GM18517 (cell line): ENCODE results near the gene USP7.

Source experiments
- ATAC-seq: cut with Tn5 transposase; IDR thresholded peaks from one replicate; pipeline ENCODE4 v1.9.1; 2021; ENCODE audit warnings: mild to moderate bottlenecking, moderate library complexity; ENCODE audit not compliant: unreplicated experiment

USP7 gene

GRCh38 chr16:8953064-8953463 lies 10.6 kb downstream of the USP7 start:
- no peak for ATAC-seq

GRCh38 chr16:8952281-8952751 lies 11.4 kb downstream of the USP7 start:
- no peak for ATAC-seq

DNA sequence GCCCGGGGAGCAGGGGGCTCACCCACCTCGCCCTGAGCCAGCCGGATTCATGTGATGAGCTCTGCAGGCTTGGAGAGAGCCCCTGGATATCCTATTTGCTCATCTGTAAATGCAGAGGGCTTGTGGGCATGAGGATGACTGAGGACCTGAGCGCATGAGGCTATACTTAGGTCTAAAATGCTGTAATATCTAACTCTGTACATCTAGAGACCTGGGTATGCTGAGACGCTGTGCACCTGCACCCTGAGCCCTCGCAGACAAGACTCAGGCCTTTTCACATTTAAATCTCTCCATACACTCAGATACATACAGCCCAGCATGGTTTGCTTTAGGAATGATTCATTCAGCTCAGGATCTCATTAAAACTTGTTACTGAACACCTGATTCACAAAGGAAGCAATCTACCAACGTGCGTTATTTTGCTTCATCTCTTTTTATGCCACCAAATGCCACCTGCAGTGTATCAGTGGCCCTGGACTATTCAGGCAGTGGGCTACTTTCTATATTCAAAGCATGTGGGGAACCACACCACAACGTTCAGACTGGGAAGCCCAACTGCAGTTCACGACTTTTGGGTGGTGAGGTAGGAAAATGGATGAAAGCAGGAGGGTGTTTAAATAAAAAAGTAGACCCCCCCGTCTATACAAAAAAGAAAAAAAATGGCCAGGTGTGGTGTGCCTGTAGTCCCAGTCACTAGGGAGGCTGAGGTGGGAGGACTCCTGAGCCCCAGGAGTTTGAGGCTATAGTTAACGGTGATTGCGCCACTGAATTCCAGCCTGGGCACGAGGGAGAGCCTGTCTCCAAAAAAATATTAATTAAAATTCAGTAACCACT lies 12.0 kb downstream of the USP7 start:
- ATAC-seq, result no peak

DNA sequence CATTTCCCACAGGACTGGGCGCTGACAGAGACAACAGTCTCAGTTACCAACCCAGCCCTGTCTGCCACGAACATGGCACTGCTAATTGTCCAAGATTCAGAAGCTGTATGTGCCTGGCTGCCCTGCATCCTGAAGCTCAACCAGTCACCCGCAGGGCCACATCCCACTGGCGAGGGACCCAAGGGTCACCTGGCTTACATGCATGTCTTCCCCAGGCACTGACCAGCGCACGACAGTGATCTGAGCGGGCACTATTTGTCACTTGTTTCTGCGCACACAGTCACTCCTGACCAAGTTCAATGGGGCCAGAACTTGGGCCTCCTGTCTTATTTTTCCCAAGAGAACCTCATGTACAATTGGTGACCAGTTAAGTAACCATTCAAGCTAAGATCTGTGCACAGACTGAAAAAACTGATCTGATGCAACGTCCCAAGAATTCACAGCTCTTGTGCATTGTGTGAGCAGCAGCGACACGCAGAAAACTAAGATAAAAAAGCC lies 13.1 kb downstream of the USP7 start:
- ATAC-seq, result no peak

GRCh38 chr16:8949536-8950418 lies 13.9 kb downstream of the USP7 start:
- ATAC-seq, result no peak

DNA sequence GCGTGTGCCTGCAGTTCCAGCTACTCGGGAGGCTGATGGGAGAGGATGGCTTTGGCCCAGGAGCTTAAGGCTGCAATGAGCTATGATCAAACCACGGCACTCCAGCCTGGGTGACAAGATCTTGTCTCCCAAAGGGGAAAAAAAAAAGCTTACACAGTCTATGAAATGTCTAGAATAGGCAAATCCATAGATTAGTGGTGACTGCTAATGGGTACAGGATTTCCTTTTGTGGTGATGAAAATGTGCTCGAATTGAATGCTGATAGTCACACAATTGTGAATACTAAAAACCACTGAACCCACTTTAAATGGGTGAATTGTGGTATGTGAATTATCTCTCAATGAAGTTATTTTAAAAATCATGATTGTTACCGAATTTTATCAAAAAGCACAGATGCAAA lies 14.9 kb downstream of the USP7 start:
- ATAC-seq, result no peak

DNA sequence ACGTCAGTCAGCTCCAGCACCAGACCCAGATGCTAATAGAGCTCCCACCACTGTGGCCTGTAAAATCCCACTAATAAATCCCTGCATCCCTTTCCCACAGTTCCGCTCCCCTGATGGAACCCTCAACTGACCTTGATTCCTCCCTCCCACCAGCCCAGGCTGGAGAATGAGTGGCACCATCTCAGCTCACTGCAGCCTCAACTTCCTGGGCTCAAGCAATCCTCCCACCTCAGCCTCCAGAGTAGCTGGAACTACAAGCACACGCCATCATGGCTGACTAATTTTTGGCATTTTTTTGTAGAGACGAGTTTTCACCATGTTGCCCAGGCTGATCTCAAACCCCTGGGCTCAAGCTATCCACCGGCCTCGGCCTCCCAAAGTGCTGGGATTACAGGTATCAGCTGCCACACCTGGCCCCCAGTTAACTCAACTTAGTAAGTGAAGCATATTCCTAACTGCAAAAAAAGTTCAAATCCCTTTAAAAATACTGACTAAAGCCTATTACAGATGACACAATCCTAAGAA lies 15.6 kb downstream of the USP7 start:
- no peak for ATAC-seq

- ATAC-seq, result no peak
Observed at GRCh38 chr16:8946544-8946943, 17.2 kb downstream of the USP7 start.

- no peak for ATAC-seq
Observed at GRCh38 chr16:8945626-8946296, 17.9 kb downstream of the USP7 start.

DNA sequence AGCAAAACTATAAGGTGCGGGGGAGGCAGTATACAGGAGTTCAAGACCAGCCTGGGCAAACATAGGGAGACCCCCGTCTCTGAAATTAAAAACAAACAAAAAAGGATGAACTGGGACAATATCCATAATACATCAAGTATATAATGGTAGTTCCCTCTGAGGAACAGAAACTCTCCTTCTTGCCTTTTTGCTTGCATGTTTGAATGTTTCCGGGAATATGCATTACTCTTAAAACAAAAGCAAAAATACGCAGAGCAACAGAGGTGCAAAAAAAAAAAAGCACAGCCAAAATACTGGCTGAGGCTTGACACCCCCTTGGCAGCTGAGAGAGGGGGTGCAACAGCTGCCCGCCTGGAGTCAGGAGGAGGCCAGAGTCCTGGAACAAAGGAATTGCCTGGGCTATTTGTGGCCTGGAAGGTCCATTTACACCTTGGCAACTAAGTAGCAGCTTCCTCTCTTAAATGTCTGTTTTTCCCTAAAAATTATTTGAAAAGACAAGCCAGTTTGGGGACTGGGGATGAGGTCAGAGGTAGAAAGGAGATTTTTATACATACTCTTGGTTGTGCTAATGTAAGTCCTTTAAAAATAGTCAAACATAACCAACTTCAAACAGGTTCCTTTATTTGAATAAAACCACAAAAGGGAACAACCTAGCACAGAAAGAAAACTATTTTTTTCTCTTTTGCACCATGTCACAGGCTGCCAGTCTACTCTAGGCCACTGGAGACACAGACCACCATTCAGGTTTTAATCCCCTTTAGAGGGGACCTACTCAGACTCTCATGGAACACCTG lies 19.5 kb downstream of the USP7 start:
- ATAC-seq, result peak; percentile 72

GRCh38 chr16:8943001-8943763 lies 20.5 kb downstream of the USP7 start:
- ATAC-seq, result no peak

DNA sequence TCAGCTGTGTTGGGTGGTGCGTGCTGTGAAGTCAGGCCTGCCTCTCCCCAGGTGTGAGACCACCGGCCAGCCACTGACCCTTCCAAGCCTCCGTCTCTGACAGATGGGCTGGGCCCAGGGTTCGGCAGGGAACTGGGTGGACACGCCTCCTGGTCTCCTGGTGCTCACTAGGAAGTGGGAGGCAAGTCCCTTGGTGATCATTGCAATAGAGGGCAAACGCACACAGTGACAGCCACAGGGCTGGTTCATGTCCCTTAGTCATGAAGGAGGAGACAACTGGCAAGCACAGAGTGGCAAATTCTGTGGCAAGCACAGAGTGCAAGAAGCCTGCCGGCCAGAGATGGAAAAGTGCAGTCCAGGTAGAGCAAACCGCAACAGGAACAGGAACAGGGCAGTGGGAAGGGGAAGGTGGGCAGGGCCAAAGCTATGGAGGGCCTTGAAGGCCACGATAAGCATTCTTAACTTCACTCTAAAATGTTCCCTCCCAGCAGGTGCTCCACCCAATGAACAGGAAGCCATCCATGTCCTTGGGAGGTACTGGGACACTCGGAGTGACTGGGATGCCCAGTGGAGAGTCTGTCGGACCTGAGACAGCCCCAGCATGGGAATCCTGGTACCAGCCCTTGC lies 21.9 kb downstream of the USP7 start:
- no peak for ATAC-seq

DNA sequence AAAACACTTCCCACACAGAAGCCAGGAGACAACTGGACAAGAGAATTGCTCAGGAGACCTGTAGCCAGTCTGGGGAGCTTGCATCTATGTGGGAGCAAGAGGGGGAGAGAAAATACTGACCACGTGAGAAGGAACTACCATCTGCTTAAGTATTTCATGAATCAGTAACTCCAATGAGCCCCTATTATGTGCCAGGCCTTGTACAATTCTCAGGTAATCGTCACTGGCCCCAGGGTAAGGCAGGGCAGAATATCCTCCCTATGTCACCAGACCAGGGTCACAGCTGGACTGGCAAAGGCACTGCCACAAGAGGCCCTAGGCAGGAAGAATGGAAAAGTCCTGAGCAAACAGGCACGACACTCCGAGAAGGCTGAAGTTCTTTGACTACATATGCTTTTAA lies 25.9 kb downstream of the USP7 start:
- ATAC-seq, result no peak

- peak; percentile 73 for ATAC-seq
Observed at GRCh38 chr16:8936421-8936820, 27.3 kb downstream of the USP7 start.

GRCh38 chr16:8935989-8936388 lies 27.7 kb downstream of the USP7 start:
- ATAC-seq, result peak; percentile 16

DNA sequence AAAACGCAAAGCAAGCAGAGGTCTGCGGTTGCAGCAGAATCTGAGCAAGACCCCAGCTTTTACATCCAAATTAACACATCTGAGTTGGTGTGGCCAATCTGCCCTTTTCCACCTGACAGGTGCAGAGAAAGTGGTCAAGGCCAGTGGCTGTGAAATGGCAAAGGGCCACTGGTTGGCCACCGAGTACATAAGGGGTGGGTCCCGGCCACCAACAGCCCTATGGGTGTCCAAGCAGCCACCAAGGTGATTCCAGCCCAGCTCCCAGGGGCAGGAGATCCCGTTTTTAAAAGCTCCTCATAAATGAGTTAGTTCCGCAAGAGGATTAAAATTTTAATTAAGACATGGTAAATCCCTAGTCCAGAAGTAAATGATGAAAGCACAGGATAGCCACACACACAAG lies 29.1 kb downstream of the USP7 start:
- ATAC-seq, result no peak

GRCh38 chr16:8931859-8932258 lies 31.8 kb downstream of the USP7 start:
- ATAC-seq, result no peak

- no peak for ATAC-seq
Observed at GRCh38 chr16:8929086-8929748, 34.5 kb downstream of the USP7 start.
